CD8-positive, alpha-beta memory T cell (primary cell): ENCODE data around the gene SYF2. TPM values are rescaled to one million over a fixed set of nuclear protein-coding genes. Genes with fewer than 3 reads are reported as not detected.
A peak's percentile ranks its signal among the peaks of the same experiment; 100 is the strongest.
"Not testable (repeated sequence)": the region's sequence is repeated elsewhere in the genome, so short reads cannot be mapped to it uniquely, and the experiment has no call there.

Experiments used
- CTCF ChIA-PET: fragments of 350-600 bp; sonication (Branson Sonifier 250); formaldehyde crosslinking; loops from one replicate; lab custom pipeline; 2021; ENCODE audit warnings: antibody characterized with exemption; lab: Charles Lee
- POLR2A ChIA-PET: fragments of 350-600 bp; sonication (Branson Sonifier 250); formaldehyde crosslinking; loops from one replicate; lab custom pipeline; 2021; ENCODE audit warnings: antibody characterized with exemption; lab: Charles Lee
- DNase-seq, 5 donors: peaks; one replicate each; pipeline versions ENCODE4 v3.0.0 to v3.0.0-alpha.2; 2020 to 2022; ENCODE audit warnings: mixed read lengths in 1 of 5
- H3K27ac ChIP-seq: one replicate; pipeline ENCODE4 v1.7.0; 2013; ENCODE audit warnings: low read depth, mild to moderate bottlenecking, low read length, moderate library complexity
- H3K27me3 ChIP-seq: 2 replicates; pipeline ENCODE4 v1.7.0; 2013; ENCODE audit warnings: low read length, mild to moderate bottlenecking; ENCODE audit not compliant: insufficient read depth, poor library complexity, severe bottlenecking
- H3K36me3 ChIP-seq: 2 replicates; pipeline ENCODE4 v1.7.0; 2013; ENCODE audit warnings: mild to moderate bottlenecking, low read length, moderate library complexity; ENCODE audit not compliant: insufficient read depth
- H3K4me1 ChIP-seq: 2 replicates; pipeline ENCODE4 v1.7.0; 2013; ENCODE audit warnings: mild to moderate bottlenecking, low read length, moderate library complexity; ENCODE audit not compliant: insufficient read depth
- H3K4me3 ChIP-seq: 2 replicates; pipeline ENCODE4 v1.7.0; 2013; ENCODE audit warnings: mild to moderate bottlenecking, low read length
- H3K9me3 ChIP-seq: 2 replicates; pipeline ENCODE4 v1.7.0; 2013; ENCODE audit warnings: mild to moderate bottlenecking, low read length
- H3K27ac Mint-ChIP-seq, 8 donors: one replicate each; pipeline ENCODE4 v1.8.0; 2020 to 2021; ENCODE audit warnings: mixed read lengths in 8 of 8, mild to moderate bottlenecking in 6 of 8, inconsistent platforms in 3 of 8, moderate library complexity in 3 of 8
- H3K27me3 Mint-ChIP-seq, 2 donors: one replicate each; pipeline ENCODE4 v1.8.0; 2020 to 2021; ENCODE audit warnings: mixed read lengths in 2 of 2, mild to moderate bottlenecking in 1 of 2, moderate library complexity in 1 of 2
- H3K36me3 Mint-ChIP-seq, 3 donors: one replicate each; pipeline ENCODE4 v1.8.0; 2020 to 2021; ENCODE audit warnings: mixed read lengths in 3 of 3, inconsistent platforms in 1 of 3, mild to moderate bottlenecking in 1 of 3
- H3K4me1 Mint-ChIP-seq, 3 donors: one replicate each; pipeline ENCODE4 v1.8.0; 2020 to 2021; ENCODE audit warnings: mixed read lengths in 3 of 3, inconsistent platforms in 1 of 3, mild to moderate bottlenecking in 1 of 3
- H3K4me3 Mint-ChIP-seq, 7 donors: one replicate each; pipeline ENCODE4 v1.8.0; 2020 to 2021; ENCODE audit warnings: mixed read lengths in 7 of 7, mild to moderate bottlenecking in 6 of 7, moderate library complexity in 4 of 7, inconsistent platforms in 2 of 7
- H3K9me3 Mint-ChIP-seq, 5 donors: one replicate each; pipeline ENCODE4 v1.8.0; 2020 to 2022; ENCODE audit warnings: mixed read lengths in 5 of 5, mild to moderate bottlenecking in 3 of 5, moderate library complexity in 2 of 5, inconsistent platforms in 1 of 5
- polyA plus RNA-seq: library from polyadenylated mRNA; unstranded; fragments of 300-500 nt; fragmentation: Illumina TruSeq; gene quantifications from one replicate; pipeline ENCODE4 v1.2.3, GENCODE V29; 2021
- total RNA-seq, 2 experiments: library from RNA; stranded (reverse); gene quantifications; one replicate each; pipeline ENCODE4 v1.2.3, GENCODE V29; 2021

The SYF2 gene
- total and polyA plus RNA-seq, 3 experiments from 2014 or later, result 38.4 to 90.7 (median 40.4) TPM

- Mint-ChIP-seq H3K27me3 (peaks cover 3 to 15% of the 10 kb centered on the region in 2 donors), H3K4me1 (peaks cover 10 to 12% (median 11%) of the 10 kb centered on the region in 3 donors), H3K36me3 (no peaks in the 10 kb centered on the region), H3K27ac (peak overlapping the region in 1 of 8 donors; percentile 87), H3K9me3 (peaks cover 0 to 1% (median 0%) of the 10 kb centered on the region in 5 donors), H3K4me3 (no peak overlapping the region)
- CTCF ChIA-PET, result interaction anchor here (1.0 to 1.2 kb wide), 2 partner anchors 9 to 11 kb away, joined by 3 to 4 read pairs; no protein-coding TSS in a partner anchor
- no peak overlapping the region for H3K4me3 ChIP-seq
- H3K9me3 ChIP-seq, result no peaks in the 10 kb centered on the region
- H3K27me3 ChIP-seq, result no peaks in the 10 kb centered on the region
- no peaks in the 10 kb centered on the region for H3K36me3 ChIP-seq
- DNase-seq, result no peak
- POLR2A ChIA-PET, result no interaction called here
- H3K4me1 ChIP-seq, result peaks cover 5% of the 10 kb centered on the region
- no peak overlapping the region for H3K27ac ChIP-seq
Observed at GRCh38 chr1:25194054-25194453, 38.2 kb downstream of the SYF2 start.

DNA sequence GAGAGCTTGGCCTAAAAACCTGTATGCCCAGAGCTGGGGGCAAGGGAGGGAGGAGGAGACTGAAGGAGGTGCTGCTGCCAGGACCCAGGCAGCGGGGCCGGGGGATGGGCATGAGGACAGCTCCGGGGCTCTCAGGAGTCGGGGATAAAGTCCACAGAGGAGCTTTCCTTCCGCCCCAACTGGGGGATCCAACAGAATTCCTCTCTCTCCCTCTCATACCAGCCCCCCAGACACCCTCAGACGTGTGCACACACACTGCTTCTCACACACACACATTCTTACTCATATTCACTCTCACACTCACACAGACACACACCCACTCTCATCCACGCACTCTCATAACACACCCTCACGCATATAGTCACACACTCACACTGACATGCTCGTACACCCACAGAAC, 39.1 kb downstream of the SYF2 start:
- no peak for DNase-seq
- POLR2A ChIA-PET, result no interaction called here
- CTCF ChIA-PET, result no interaction called here
- H3K27me3 ChIP-seq, result no peaks in the 10 kb centered on the region
- Mint-ChIP-seq H3K27me3 (peaks cover 3 to 15% of the 10 kb centered on the region in 2 donors), H3K4me3 (no peak overlapping the region), H3K36me3 (no peaks in the 10 kb centered on the region), H3K27ac (peak overlapping the region in 1 of 8 donors; percentile 10), H3K4me1 (peaks cover 5 to 6% (median 6%) of the 10 kb centered on the region in 3 donors), H3K9me3 (peaks cover 0 to 1% (median 0%) of the 10 kb centered on the region in 5 donors)
- H3K4me1 ChIP-seq, result no peaks in the 10 kb centered on the region
- no peak overlapping the region for H3K27ac ChIP-seq
- H3K4me3 ChIP-seq, result no peak overlapping the region
- no peaks in the 10 kb centered on the region for H3K9me3 ChIP-seq
- H3K36me3 ChIP-seq, result no peaks in the 10 kb centered on the region

GRCh38 chr1:25192154-25192553, 40.1 kb downstream of the SYF2 start:
- CTCF ChIA-PET, result no interaction called here
- no peak overlapping the region for H3K4me3 Mint-ChIP-seq
- H3K27ac ChIP-seq, result no peak overlapping the region

GRCh38 chr1:25190260-25190659, 42.0 kb downstream of the SYF2 start:
- Histone ChIP-seq H3K4me1 (no peaks in the 10 kb centered on the region), H3K9me3 (no peaks in the 10 kb centered on the region), H3K27ac (no peak overlapping the region), H3K36me3 (no peaks in the 10 kb centered on the region), H3K27me3 (no peaks in the 10 kb centered on the region), H3K4me3 (no peak overlapping the region)
- no peak for DNase-seq
- Mint-ChIP-seq H3K36me3 (no peaks in the 10 kb centered on the region), H3K27ac (no peak overlapping the region), H3K4me1 (no peaks in the 10 kb centered on the region), H3K27me3 (peaks cover 3 to 12% of the 10 kb centered on the region in 2 donors), H3K9me3 (peaks cover 0 to 1% (median 0%) of the 10 kb centered on the region in 5 donors), H3K4me3 (no peak overlapping the region)
- ChIA-PET POLR2A (no interaction called here), CTCF (interaction anchor here (1.5 kb wide), 1 partner anchor 342 kb away, joined by 3 read pairs; no protein-coding TSS in a partner anchor)

More at GRCh38 chr1:25192154-25192553, 40.1 kb downstream of the SYF2 start:
- H3K36me3 Mint-ChIP-seq, result no peaks in the 10 kb centered on the region
- no peak overlapping the region for H3K4me3 ChIP-seq
- no peaks in the 10 kb centered on the region for H3K27me3 ChIP-seq
- peaks cover 3 to 15% of the 10 kb centered on the region in 2 donors for H3K27me3 Mint-ChIP-seq
- no peak overlapping the region for H3K27ac Mint-ChIP-seq
- no peaks in the 10 kb centered on the region for H3K4me1 Mint-ChIP-seq
- H3K9me3 Mint-ChIP-seq, result peaks cover 0 to 1% (median 0%) of the 10 kb centered on the region in 5 donors
- POLR2A ChIA-PET, result no interaction called here
- no peaks in the 10 kb centered on the region for H3K9me3 ChIP-seq
- H3K36me3 ChIP-seq, result no peaks in the 10 kb centered on the region
- DNase-seq, result no peak
- no peaks in the 10 kb centered on the region for H3K4me1 ChIP-seq

GRCh38 chr1:25187904-25188303, 44.4 kb downstream of the SYF2 start:
- H3K27me3 Mint-ChIP-seq, CTCF ChIA-PET, H3K27me3 ChIP-seq, H3K4me1 Mint-ChIP-seq, H3K4me3 Mint-ChIP-seq, H3K36me3 Mint-ChIP-seq, H3K9me3 ChIP-seq, H3K4me3 ChIP-seq, H3K4me1 ChIP-seq, H3K36me3 ChIP-seq, H3K27ac Mint-ChIP-seq, H3K27ac ChIP-seq, POLR2A ChIA-PET, H3K9me3 Mint-ChIP-seq, DNase-seq: not testable (repeated sequence)

DNA sequence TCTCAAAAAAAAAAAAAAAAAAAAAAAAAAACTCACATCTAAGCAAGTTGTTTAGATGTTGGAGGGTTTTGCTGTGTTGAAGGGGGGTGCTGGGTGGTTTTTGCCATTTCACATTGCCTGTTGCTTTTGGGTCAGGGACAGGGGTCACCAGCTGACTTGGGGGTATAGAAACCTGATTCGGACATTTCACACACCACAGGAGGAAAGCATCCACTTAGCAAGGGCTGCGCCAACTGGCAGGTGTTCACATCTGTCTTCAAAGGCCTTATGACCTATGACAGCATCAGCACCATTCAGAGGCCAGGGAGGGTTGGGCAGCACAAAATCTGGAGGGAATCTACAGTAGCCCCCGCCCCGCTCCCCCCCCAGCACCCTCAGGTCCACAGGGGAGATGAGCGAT, 45.2 kb downstream of the SYF2 start:
- Histone ChIP-seq H3K36me3 (no peaks in the 10 kb centered on the region), H3K4me3 (no peak overlapping the region), H3K4me1 (no peaks in the 10 kb centered on the region), H3K9me3 (no peaks in the 10 kb centered on the region), H3K27me3 (no peaks in the 10 kb centered on the region), H3K27ac (no peak overlapping the region)
- no peak for DNase-seq
- no peaks in the 10 kb centered on the region for H3K4me1 Mint-ChIP-seq
- H3K27me3 Mint-ChIP-seq, result peaks cover 0 to 9% of the 10 kb centered on the region in 2 donors
- H3K36me3 Mint-ChIP-seq, result no peaks in the 10 kb centered on the region
- ChIA-PET POLR2A (no interaction called here), CTCF (interaction anchor here (0.7 kb wide), 1 partner anchor 19 kb away, joined by 3 read pairs; no protein-coding TSS in a partner anchor)
- no peak overlapping the region for H3K4me3 Mint-ChIP-seq
- H3K9me3 Mint-ChIP-seq, result no peaks in the 10 kb centered on the region
- H3K27ac Mint-ChIP-seq, result no peak overlapping the region

DNA sequence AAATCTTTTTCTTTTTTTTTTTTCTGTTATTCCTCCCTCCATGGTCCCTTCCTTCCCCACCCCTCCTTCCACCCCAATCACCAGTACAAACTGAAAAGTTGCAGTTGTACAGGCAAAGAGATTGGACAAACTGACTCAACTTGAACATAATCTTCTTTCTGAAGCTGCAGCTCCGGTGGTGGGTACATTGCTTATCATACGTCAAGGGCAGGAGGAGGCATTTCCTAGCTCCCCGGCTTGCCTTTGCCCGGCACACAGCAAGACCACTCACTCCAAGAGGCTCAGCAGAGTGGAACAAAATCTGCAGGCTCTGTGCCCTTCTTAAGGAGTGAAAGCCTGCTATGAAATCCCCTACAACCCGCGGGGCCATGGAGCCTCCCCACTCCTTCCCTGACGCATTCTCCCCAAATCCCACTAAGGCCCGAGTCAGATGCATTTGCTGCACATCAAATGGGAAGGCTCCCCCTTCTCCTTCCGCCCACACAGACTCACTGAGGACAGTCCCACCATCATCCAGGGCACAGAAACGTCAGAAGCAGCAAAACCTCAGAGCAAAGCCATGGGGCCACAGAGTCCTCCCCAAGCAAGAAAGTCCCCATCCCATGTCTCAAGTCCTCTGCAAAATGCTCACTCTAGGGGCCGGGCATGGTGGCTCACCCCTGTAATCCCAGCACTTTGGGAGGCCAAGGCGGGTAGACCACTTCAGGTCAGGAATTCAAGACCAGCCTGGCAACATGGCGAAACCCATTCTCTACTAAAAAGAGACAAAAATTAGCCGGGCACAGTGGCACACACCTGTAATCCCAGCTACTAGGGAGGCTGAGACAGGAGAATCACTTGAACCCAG, 45.9 kb downstream of the SYF2 start:
- POLR2A ChIA-PET, result no interaction called here
- H3K36me3 ChIP-seq, result no peaks in the 10 kb centered on the region
- no peak for DNase-seq
- H3K4me1 Mint-ChIP-seq, result no peaks in the 10 kb centered on the region
- no peaks in the 10 kb centered on the region for H3K36me3 Mint-ChIP-seq
- H3K4me3 ChIP-seq, result no peak overlapping the region
- H3K27me3 ChIP-seq, result no peaks in the 10 kb centered on the region
- no peak overlapping the region for H3K27ac ChIP-seq
- H3K27me3 Mint-ChIP-seq, result peaks cover 0 to 9% of the 10 kb centered on the region in 2 donors
- H3K4me1 ChIP-seq, result no peaks in the 10 kb centered on the region
- no peak overlapping the region for H3K4me3 Mint-ChIP-seq
- H3K27ac Mint-ChIP-seq, result no peak overlapping the region
- CTCF ChIA-PET, result interaction anchor here (0.7 kb wide), 1 partner anchor 20 kb away, joined by 3 read pairs; no protein-coding TSS in a partner anchor
- no peaks in the 10 kb centered on the region for H3K9me3 ChIP-seq
- H3K9me3 Mint-ChIP-seq, result no peaks in the 10 kb centered on the region

DNA sequence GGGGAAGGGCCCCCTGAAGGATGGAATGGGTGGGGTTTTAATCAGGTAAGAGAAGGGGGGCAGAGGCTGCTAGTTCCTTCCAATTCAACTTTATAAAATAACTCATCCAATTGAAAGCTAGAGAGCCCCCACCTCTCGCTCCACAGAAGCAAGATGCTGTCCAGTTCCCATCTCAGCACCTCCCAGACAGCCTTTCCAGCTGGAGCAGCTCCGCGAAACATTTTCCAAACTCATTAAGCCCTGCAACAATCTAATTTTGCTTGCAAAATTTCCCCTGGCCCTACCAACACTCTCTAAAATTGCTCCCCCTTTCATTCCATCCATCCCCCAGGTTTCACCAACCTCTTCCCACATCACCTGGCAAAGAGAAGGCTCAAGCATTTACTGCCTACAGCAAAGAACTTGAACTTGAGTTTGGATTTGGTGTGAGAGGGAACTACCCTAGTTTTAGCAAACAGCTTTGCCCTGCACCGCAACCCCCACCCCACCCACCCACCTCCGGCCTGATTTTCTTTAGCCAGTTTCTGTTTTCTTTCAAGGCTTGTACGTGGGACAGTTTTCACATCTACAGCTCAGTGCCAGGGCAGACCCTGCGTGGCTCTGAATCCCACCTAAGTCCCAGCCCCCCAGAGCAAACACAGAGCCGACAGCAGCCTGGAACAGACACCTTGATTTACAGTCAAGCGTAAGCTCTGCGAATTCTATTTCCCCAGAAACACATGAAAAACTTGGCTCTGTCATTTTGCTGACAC, 46.7 kb downstream of the SYF2 start:
- no peaks in the 10 kb centered on the region for H3K36me3 ChIP-seq
- no peaks in the 10 kb centered on the region for H3K27me3 ChIP-seq
- no peaks in the 10 kb centered on the region for H3K9me3 Mint-ChIP-seq
- no peaks in the 10 kb centered on the region for H3K36me3 Mint-ChIP-seq
- CTCF ChIA-PET, result interaction anchor here (1.2 kb wide), 1 partner anchor 245 kb away, joined by 3 read pairs; no protein-coding TSS in a partner anchor
- H3K27me3 Mint-ChIP-seq, result peaks cover 0 to 9% of the 10 kb centered on the region in 2 donors
- no peak for DNase-seq
- POLR2A ChIA-PET, result no interaction called here
- H3K27ac ChIP-seq, result no peak overlapping the region
- no peaks in the 10 kb centered on the region for H3K4me1 ChIP-seq
- H3K4me3 ChIP-seq, result no peak overlapping the region
- no peaks in the 10 kb centered on the region for H3K9me3 ChIP-seq
- no peak overlapping the region for H3K27ac Mint-ChIP-seq
- no peak overlapping the region for H3K4me3 Mint-ChIP-seq
- H3K4me1 Mint-ChIP-seq, result no peaks in the 10 kb centered on the region
